GM21786 (cell line): ENCODE results near the gene EPN2.

Source experiments
- ATAC-seq: cut with Tn5 transposase; IDR thresholded peaks from one replicate; pipeline ENCODE4 v1.9.1; 2021; ENCODE audit not compliant: unreplicated experiment

The EPN2 gene

GRCh38 chr17:19307521-19307920, 70.4 kb downstream of the EPN2 start:
- no peak for ATAC-seq

- ATAC-seq, result no peak
These were observed 71.2 kb downstream of the EPN2 start for GRCh38 chr17:19308398-19308797.

DNA sequence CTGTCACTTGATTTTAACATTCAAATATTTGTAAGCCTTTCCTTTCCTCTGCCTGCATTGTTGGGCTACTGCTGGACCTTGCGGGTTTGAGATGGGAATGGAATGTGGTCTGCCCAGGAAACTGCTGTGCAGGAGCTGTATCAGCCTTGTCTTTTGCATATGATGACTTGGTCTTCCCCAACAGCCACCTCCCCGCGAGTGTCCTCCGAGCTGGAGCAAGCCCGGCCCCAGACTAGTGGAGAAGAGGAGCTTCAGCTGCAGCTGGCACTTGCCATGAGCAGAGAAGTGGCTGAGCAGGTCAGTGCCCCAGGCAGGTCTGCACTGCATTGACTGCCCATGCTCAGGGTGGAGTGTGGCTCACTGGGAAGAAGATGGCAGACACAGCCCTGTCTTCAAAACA, 72.5 kb downstream of the EPN2 start:
- no peak for ATAC-seq

DNA sequence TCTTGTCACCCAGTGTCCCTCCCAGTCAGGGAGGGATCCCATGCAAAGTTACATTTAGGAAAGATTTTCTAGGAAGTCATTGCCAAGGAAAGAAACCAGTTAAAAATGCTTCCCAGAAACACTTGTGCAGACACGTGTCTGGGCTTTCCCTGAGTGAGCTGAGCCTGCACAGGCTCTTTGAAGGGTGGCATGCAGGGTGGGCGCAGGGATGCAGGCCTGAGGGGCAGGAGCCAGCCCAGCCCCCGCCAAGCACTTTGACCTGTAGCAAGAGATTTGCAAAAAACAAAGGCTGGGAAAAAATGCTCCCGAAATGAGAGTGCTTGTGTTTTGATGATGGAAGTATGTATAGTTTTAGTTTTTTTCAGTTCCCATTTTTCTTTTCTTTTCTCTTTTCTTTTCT, 73.0 kb downstream of the EPN2 start:
- ATAC-seq, result no peak

GRCh38 chr17:19311016-19311415, 73.8 kb downstream of the EPN2 start:
- ATAC-seq, result no peak

- no peak for ATAC-seq
These were observed 74.5 kb downstream of the EPN2 start for GRCh38 chr17:19311421-19312215.

DNA sequence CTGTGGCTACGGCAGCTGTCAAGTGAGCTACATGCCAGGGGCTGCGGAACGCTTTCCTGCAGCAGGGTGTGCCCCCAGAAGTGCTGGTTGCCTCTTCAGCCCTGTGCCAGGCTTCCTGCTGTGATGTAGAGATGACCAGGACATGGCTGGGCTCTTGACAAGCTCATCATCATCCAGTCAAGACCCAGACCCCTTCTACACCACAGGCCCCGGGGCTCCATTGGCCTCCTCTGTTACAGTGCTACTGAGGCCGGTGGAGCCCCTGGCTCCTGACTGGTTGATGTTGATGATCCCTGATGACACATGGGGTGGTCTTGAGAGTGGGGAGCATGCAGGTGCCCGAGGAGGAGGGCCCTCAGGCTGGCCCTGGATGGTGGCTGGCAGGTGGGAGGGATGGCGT, 75.2 kb downstream of the EPN2 start:
- no peak for ATAC-seq

DNA sequence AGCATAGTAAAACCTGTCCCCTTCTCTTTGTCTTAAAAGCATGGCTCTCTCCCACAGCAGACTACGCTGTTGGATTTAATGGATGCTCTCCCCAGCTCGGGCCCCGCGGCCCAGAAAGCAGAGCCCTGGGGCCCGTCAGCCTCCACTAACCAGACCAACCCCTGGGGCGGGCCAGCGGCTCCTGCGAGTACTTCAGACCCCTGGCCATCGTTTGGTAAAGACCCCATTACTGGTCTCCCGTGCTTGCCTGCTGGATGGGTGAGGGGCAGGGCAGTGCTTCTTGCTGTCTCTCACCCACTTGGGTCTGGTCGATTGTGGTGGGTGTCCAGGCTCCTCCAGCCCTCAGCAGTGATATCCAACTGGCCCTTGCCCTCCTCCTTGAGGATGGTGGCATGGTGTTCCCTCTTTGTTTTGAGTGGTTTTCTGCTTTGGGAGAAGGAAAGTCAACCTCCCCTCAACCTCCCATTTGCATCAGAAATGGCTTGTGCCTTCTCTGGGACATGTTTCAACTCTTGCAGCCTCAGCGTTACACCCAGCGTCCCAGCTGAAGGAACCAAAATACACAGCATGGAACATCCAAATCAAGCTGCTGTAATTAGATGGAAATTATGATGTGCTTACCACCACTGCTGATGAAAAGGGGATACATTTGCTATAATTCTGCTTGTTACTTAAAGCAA, 76.0 kb downstream of the EPN2 start:
- ATAC-seq, result no peak

- no peak for ATAC-seq
These were observed 76.8 kb downstream of the EPN2 start for GRCh38 chr17:19313746-19314651.

GRCh38 chr17:19315104-19315503, 77.9 kb downstream of the EPN2 start:
- ATAC-seq, result no peak

GRCh38 chr17:19316761-19317358, 79.7 kb downstream of the EPN2 start:
- no peak for ATAC-seq

DNA sequence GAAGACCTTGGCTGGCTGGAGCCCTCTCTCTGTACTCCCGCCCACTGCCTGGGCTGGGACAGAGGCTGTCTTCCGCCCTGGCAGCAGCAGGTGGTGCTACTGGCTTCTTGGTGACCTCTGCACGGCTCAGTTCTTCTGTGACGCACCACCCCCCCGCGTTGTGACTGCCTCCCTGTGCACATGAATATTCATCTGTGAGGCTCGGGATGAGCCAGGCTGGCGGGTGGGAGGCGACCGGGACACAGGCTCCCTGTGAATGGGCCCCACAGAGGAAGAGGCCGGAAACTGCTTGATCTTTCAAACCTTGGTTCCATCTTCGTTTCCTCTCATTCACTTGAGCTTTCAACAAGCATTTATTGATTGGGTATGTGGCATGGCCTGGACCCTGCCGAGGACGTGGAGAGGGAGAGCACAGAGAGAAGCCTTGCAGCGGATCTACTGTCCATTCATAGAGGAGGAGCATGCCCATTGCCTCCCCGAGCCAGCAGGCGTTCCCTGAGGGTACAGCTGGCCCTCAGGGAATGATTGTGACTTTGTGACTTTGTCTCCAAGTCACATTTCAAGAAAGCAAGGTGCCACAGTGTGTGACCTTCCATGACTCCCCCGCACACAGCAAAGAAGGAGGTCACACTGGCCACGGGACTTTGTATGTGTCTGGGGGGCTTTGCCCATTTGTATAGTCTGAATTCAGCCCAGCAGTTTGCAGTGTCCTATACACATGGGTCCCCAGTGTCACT, 80.4 kb downstream of the EPN2 start:
- ATAC-seq, result no peak

GRCh38 chr17:19318611-19319010, 81.4 kb downstream of the EPN2 start:
- ATAC-seq, result no peak

DNA sequence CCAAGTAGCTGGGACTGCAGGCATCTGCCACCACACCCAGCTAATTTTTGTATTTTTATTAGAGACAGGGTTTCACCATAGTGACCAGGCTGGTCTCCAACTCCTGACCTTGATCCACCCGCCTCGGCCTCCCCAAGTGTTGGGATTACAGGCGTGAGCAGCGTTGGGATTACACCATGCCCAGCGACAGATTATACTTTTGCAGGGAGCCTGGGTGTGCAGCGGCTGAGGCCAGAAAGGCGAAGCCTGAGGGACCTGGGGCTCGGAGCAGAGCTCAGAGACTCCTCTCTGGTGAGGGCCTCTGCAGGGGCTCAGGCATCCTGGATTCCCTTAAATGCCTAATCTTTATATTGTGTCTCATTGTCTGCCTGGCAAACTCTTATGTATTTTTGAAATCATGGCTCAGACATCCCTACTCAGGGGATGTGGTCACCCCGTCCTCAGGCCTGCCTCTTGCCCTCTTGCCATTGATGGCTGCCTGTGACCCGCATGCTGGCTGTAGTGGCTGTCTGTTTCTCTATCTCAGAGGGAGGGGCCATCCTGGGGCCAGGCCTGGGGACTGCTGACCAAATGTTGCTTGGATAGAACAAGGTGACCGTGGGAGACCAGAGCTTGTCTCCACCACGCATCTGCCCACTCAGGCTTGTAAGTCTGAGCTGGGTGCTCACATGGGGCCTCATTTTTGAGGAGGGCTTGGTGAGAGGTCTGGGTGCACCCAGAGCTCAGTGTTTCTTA, 82.8 kb downstream of the EPN2 start:
- no peak for ATAC-seq

- ATAC-seq, result no peak
These were observed 83.7 kb downstream of the EPN2 start for GRCh38 chr17:19320876-19321275.

- no peak for ATAC-seq
These were observed 84.4 kb downstream of the EPN2 start for GRCh38 chr17:19321481-19322128.

GRCh38 chr17:19322129-19322505, 85.0 kb downstream of the EPN2 start:
- no peak for ATAC-seq

DNA sequence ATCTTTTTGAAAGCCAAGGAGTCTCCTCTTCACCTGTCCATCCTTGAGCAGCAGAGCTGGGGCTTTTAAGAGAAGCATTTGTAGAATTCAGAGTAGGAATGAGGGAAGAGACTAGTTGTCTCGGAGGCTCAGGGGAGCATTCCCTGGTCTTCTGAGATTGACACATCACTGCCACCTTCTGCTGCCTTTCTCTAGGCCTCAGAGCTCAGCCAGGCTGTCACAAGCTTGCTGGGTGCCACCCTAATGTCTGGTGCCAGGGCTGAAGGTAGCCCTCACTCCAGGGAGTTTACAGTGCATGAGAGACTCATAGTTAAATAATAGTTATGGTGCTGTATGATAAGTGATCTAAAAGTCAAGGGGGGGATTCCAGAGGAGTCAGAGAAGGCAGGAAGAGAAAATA, 85.7 kb downstream of the EPN2 start:
- no peak for ATAC-seq

DNA sequence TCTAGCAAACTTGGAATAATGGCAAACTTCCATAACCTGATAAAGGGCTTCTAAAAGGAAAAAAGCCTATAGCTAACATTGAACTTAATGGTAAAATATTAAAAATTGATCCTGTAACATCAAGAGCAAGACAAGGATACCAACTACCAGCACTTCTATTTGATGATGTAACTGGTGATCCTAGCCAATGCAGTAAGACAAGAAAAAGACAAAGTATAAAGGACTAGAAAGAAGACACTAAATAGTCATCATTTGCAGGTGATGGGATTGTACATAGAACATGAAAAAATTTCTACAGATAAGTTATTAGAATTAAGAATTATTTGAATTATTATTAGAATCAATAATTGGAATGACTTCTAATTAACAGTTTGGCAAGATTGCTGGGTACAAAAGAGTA, 88.4 kb downstream of the EPN2 start:
- ATAC-seq, result no peak
